Metanephros (tissue), 2 donors: Measurements from ENCODE around the gene XAF1. TPM values are rescaled to one million over a fixed set of nuclear protein-coding genes. Genes with fewer than 3 reads are reported as not detected.

Experiments used
- small RNA-seq: library from RNA; depleted of rRNA; stranded (forward); fragments of <200 nt; gene quantifications from one replicate; pipeline ENCODE3, GENCODE V24; 2014; ENCODE audit warnings: low replicate concordance
- total RNA-seq: library from RNA; depleted of rRNA; stranded (reverse); fragments of >200 nt; gene quantifications from one replicate; pipeline ENCODE4 v1.2.3, GENCODE V29; 2014

The XAF1 gene, protein sequence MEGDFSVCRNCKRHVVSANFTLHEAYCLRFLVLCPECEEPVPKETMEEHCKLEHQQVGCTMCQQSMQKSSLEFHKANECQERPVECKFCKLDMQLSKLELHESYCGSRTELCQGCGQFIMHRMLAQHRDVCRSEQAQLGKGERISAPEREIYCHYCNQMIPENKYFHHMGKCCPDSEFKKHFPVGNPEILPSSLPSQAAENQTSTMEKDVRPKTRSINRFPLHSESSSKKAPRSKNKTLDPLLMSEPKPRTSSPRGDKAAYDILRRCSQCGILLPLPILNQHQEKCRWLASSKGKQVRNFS
- 31.2 TPM for total RNA-seq

DNA sequence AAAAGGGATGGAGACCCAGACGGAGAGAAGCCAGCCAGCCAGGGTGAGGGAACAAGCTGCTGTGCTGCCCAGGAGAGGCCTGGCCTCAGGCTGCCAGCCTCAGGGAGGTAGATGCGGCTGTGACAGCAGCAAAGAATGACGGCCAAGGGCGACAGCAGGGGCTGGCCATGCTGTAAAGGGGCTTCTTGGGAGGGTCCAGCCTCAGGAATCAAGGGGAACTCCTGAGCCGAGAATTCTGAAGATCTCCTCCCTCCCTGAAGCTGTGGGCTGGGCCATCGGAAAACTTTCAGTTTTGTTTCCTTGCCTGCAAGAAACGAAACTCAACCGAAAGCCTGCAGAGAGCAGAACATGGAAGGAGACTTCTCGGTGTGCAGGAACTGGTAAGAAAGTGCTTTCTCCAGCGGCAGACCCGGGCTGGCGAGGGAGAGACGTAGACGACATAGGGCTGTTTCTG, at the start of gene XAF1:
Gene XAF1, plus strand, starts transcription at position 316 of the 454 bp plus-strand sequence. Its CDS starts 33 bp downstream, at position 349.

GRCh38 chr17:6713130-6713917, 42.5 kb upstream of the XAF1 start, which contains the start of gene SLC13A5:
Gene SLC13A5, minus strand, starts transcription at chr17:6713369. Its CDS starts 36 bp downstream, at chr17:6713333.

DNA sequence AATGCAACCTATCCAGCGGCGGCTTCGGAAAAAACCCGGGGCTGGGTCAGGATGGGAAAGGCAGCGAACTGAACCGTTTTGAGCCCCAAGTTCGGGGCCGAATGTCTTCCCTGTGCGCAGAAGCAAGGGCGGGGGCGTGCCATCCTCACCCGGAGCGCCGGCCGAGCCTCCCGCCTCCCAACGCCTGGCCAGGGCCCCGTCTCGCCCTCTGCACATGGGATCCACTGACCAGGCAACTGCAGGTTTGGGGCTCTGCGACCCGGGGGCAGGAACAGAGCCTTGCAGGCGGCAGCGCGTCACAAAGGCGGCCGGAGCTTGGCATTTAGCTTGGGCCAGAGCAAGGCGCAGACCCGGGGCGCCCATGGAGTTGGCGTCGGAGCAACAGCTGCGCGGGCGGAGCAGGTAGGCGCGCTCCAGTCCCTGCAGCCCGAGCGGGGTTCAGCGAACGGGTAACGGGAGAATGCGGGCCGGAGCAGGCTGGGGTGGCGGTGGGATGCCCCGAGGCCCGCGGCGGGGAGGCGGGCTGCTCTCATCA, 20.1 kb downstream of the XAF1 start, which contains the start of gene FBXO39:
Gene FBXO39, plus strand, starts transcription at position 345 of the 535 bp plus-strand sequence. CDS start 3,654 bp downstream, outside the sequence.

Small RNAs within 50 kb of the gene (small RNA-seq; reads per million reads assigned to genes)
- not detected for gene AC004706.2

Other genes with a start within 250 kb of the XAF1 start
- gene PITPNM3, start 199.5 kb upstream of the XAF1 start, total RNA-seq = 11.7 TPM
- gene KIAA0753, start 115.3 kb upstream of the XAF1 start, total RNA-seq = 38.2 TPM
- 34.2 TPM for gene TXNDC17, start 115.0 kb upstream of the XAF1 start, total RNA-seq
- 12.6 TPM for gene MED31, start 104.4 kb upstream of the XAF1 start, total RNA-seq
- gene C17orf100, start 104.3 kb upstream of the XAF1 start, total RNA-seq = 1.2 TPM
- gene SLC13A5, start 42.7 kb upstream of the XAF1 start, total RNA-seq = 2.0 TPM
- not detected for gene FBXO39, start 20.2 kb downstream of the XAF1 start, total RNA-seq
- 0.70 TPM for gene TEKT1, start 75.7 kb downstream of the XAF1 start, total RNA-seq
- 0.64 TPM for gene ALOX12, start 240.0 kb downstream of the XAF1 start, total RNA-seq